Activated CD4-positive, alpha-beta T cell treated with anti-CD3 and anti-CD28 coated beads, Interleukin-10, Interleukin-2, amounts not matched to agents 100 ng/mL and 50 ng/mL, durations not matched to agents 16 hours and 8 hours (primary cell): ENCODE results near the gene CFDP1.
A peak's percentile ranks its signal among the peaks of the same experiment; 100 is the strongest.

Source experiments
- DNase-seq: peaks from one replicate; pipeline ENCODE4 v3.0.0-alpha.2; 2020

Gene CFDP1

DNA sequence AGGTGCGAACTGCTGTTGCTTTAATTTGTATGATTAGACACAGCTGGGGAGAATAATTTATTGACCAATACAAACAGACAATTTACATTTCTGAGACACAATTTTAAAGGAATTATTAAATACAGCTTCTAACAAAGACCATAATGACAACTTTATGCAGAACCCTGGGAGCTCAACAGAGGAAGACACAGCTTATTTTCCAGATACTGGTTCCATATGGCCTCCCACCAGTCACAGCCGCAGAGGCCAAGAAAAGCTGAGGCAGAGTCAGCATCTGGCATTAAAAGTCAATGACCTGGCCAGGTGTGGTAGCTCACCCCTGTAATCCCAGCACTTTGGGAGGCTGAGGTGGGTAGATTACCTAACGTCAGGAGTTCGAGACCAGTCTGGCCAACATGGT lies 115.8 kb downstream of the CFDP1 start:
- DNase-seq: no peak

DNA sequence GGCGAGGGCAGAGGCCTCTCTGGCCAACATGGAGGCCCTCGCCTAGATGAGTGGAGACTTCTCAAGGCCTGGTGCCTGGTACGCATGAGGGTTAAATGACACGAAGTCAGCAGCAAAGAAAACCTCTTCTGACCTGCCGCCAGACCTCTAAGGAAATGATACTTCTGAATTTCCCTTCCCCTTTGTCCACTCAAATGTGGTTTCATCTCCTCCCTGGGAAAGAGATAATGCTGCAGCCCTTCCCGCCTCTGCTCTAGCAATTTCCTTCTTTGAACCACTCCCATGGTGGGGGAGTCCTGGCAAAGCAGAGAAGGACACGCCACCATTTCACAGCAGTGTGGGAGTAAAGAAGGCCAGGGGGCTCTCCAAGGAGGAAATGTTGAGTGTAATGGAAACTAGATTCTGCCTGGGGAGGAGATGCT lies 116.2 kb downstream of the CFDP1 start:
- no peak for DNase-seq

DNA sequence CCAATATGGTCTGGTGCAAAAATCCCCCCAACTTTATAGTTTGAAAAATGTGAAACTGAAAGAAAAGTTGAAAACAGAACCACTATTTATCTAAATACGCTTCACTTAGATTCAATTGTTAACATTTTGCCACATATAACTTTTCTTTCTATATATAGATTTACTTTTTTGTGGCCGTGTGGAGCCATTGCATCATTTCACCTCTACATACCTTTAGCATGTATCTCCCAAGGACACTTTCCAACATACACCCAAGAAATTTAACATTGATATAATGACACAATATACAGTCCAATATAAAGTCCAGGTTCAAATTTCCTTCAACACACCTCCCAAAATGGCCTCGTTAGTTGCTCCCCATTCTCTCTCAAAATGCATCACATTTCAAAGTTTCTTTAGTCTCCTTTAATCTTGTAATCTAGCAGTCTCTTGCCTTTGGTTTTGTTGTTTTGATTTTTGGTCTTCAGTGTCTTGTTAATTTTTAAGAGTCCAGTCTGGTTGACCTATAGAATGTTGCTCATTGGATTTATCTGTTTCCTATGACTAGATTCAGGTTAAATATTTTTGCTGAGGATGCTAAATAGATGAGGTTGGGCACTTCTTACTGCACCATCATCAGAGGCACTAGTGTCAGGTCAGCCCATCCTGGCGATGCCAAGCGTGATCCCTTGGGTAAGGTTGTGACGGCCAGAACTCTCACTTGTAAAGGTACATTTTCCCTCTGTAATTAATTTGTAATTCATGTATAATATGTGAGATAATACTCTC lies 117.6 kb downstream of the CFDP1 start:
- DNase-seq: no peak

DNA sequence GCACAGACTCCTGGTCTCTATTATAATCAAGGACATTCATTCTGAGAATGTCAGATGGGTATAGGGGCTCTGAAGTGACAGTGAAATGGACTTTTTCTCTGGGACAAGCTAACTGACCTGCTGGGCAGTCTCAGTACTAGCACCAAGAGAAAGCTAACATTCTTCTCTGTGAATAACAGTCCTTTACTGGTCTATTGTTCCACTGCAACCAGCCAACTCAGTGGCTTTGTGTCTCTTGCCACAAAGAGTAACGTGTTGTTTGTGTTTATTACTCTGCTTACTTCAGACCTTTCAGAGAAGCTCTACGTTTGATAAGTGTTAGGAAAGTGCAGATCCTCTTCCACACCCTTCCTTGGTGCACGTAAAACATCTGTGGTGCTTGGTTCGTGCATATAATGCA lies 120.4 kb downstream of the CFDP1 start:
- no peak for DNase-seq

DNA sequence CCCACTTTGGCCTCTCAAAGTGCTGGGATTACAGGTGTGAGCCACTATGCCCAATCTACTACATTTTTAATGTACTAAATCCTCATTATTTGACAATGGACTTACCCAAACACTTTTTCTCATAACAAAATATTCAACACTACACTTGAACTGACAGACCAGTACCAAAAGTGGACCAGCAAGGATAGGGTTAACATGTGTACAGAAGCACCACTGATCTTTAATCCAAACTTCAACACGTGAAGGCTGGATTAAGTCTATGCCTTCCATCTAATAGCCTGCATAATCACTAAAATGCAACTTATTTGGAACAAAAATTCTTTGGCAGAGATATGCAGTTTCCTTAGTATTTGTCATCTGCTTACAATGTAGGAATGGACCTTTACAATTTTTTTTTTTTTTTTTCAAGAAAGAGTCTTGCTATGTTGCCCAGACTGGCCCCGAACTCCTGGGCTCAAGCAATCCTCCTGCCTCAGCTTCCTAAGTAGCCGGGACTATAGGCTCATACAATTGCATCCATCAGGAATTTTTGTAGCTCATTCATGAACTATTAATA lies 121.8 kb downstream of the CFDP1 start:
- DNase-seq: no peak

DNA sequence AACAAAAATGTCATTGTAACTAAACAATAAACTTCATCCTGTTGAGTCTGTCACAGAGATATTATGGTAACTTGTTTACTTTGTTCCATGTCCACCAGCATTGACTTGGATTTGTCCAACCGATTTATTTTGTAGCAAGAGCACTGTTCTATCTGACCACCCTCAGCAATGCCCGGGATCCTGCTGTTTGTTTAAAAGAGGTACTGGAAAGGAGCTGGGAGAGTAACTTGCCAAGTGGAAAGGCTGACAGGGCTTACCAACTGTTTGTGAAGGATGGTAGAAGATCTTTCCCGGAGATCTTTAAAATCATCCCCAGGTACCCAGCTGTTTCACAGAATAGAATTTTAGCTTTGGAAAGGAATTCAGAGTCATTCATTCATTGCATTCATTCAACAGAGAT lies 122.8 kb downstream of the CFDP1 start:
- no peak for DNase-seq

DNA sequence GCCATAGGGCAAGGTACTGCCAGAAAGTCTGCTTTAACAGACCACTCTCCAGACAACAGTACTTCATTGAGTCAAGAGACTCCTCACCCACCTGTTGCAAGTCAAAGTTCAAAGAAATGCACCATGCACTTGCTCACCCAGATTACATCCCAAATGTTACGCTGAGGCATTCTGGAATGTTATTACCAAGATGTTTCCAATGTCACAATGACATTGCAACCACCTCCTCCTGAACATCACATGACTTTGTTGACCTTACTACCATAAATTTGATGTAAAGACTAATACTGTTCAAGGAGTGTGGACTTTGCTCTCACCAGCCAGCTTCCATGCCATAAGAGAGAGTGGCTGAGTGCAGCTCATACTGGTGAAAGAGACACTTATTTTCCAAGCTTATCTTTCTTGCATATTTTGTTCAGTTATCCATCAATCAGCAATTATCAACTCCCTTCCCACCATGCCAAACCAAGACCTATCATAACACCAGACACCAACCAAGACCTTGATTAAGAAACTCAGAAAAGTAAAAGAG lies 123.3 kb downstream of the CFDP1 start:
- no peak for DNase-seq

DNA sequence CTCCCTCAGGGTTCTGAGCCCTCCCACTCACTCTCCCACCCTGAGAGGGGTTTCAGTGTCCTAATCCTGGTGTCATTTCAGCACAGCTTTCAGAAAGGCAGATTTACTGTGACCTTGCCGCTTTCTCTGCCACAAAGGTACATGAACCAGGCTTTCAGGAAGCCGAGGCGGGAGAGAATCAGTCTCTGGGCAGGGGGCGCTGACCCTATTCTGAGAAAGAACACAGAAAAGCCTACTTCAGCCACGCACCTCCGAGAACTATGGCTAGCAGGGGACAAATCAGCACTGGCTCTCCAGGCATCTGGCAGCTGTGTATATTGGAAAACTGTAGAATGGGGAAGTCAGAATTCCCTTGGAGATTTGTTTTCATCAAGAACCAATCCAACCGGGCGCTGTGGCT lies 124.1 kb downstream of the CFDP1 start:
- DNase-seq: no peak

DNA sequence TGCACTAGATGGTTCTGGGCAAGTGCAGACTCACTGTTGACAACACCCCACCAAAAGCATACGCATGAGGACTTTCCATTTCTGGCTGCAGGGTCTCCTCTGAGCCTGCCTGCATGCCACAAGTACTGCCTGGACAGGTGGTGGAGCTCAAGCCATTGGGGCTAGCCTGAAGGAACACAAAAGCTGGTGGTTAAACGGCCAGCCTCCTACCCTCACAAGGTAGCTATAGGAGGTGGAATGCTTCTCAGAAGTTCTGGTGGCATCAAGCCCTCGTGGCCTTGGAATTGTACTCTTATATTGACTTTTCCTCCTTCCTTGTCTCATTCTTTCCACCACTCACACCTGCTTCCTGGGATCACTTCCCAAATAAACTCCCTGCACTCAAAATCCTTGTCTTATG lies 125.3 kb downstream of the CFDP1 start:
- no peak for DNase-seq

DNA sequence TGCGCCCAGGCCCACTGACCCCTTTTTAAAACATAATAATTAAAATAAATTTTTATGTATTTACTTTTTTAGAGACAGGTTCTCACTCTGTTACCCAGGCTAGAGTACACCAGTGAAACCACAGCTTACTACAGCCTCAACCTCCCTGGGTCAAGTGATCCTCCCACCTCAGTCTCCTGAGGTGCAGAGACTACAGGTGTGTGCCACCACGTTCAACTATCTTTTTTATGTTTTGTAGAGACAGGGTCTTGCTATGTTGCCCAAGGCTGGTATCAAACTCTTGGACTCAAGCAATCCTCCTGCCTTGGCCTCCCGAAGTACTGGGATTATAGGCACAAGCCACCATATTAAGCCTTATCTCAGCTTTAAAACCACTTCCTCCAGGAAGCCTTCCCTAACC lies 125.8 kb downstream of the CFDP1 start:
- no peak for DNase-seq

DNA sequence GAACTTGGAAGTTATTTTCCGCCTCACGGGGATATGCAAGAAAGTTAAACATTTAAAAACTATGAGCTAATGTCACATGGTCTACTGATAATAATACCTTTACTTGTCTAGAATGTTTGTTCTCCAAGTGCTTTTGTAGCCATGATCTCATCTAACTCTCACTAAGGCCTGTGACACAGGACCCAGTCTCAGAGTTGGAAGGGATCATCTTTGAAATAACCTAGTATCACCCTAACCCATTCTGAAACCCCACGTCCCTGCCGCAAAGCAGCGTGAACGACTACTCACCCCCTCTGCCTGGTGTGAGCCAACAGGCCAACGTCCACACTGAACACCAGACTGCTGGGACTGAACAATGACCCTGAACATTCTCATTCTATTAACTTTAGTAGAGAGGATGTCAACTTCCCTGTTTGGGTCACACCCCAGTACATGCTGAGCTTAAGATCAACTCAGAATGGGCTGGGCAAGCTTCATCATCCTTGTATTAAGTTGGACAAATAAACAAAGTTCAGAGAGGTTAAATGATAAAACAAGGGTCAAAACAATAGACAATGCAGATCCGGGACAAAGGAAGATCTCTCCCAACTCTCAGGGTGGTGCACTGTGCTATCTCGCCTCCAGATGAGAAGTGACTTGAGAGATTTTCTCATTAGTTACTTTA lies 127.1 kb downstream of the CFDP1 start:
- no peak for DNase-seq

DNA sequence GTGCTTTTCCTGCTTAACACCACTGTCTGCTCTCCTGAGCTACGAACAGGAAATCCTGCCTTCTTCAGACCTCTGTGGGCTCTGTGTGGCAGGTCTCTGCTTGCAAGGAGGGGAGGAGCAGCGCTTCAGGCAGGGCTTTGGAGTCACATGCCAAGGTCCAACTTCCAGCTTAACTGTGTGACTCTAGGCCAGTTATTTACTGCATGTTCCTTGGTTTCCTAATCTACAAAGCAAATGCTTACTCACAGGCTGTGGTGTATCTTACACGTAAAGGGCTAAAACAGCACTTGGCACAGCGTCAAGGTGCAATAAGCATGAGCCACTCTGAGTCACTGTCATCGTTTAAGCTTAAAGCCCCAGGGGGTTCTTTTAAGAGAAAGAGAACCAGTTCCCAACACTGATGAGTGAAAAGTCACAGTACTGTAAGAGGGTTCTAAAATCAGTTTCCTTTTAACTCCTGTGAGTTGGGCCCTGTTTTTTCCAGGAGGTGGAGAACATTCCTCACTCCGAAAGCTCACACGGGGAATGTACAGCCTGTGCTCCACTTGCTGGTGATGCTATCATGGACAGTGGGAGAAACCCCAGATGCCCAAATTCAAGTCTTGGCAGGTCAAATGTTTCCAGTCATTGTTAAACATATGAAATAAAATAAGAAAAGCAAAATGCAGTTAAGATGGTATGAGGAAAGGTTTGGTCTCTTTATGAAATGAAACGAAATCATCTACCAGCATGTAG lies 127.8 kb downstream of the CFDP1 start:
- DNase-seq: peak; percentile 40

DNA sequence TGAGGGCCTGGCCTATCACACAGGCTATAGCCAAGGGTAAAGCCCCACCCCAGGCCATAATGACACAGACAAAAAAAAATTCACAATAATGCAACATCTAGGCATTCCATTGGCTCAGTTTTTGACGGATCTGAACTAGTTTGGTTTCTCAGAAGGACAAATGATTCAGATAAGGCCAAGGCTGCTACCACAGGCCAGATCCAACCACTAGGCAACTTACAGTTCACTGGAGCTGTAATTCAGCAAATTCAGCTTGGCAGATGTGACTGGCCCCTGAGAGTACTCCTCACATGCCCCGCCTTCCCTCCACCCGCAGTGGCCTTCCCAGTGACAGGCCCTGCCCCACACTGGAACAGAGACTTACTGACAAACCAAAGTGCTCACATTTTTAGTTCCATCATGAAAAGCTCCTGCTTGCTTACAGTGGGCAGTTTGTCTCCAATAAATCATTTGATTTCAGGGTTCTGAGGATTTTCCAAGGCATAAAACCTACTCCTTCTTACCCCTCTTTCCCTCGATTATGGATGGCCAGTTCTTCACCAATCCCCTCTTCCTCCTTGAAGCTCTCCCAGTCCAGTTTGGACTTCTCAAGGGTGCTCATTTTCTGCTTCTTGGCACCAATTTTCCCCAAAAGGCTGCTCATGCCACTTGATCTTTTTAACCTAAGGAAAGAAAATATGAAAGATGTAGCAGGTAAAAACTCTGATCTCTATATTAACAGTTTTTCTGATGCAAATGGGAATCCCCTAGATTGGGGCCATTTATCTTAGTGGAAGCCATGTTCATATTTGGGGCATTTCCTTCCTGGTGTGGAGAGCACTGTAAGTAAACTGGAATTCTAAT lies 128.6 kb downstream of the CFDP1 start:
- no peak for DNase-seq

DNA sequence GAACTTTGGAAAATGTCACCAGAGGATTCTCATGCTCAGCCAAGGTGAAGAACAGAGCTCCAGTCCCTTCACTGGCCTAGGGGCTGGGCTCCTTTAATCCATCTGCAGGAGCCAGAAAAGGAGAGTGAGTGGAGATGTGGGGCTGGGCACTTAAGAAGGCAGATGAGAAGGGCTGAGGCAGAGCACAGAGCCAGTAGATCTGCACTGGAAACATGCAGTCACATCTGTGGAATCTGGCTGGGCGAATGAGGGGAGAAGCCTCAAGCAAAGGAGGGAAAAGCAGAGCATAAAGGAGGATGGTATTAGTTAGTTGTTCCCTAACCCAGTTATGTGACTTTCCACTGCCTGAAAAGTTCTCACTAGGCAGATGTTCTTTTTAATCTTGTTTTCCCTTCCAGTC lies 131.5 kb downstream of the CFDP1 start:
- no peak for DNase-seq

DNA sequence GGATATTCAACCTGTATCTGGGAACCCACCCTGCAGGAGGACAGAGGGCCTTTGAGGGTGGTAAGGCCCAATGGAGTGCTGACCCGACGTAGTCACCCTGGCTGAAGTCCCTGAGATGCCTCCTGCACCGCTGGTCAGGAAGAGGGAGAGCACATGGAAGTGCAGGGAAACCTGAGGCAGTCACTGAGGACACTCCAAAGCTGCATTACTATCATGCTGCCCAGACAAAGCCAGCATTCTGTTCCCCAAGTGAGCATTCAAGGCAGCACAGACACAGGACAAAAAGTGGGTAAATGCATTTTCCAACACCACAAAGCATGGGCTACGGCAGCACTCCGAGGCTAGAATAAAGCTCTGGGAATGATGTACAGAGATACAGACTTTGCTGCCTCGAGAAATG lies 135.0 kb downstream of the CFDP1 start:
- DNase-seq: no peak

DNA sequence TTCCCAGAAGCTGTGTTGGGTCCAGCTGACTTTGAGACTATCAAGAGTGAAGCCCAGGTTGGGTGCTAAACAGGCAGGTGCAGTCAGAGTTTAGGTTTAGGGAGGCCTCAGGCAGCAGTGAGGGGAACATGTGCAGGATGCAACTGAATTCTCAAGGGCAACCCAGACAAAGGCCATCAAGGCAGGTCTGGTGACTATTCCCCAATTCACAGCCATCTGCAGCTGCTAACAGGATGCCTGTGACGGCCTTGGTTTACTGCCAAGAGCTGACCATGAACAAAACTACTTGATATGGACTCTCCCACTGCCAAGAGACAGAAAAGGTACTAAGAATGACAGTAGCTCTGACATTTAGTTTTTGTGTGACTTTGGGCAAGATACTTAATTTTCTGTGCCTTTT lies 136.7 kb downstream of the CFDP1 start:
- no peak for DNase-seq

DNA sequence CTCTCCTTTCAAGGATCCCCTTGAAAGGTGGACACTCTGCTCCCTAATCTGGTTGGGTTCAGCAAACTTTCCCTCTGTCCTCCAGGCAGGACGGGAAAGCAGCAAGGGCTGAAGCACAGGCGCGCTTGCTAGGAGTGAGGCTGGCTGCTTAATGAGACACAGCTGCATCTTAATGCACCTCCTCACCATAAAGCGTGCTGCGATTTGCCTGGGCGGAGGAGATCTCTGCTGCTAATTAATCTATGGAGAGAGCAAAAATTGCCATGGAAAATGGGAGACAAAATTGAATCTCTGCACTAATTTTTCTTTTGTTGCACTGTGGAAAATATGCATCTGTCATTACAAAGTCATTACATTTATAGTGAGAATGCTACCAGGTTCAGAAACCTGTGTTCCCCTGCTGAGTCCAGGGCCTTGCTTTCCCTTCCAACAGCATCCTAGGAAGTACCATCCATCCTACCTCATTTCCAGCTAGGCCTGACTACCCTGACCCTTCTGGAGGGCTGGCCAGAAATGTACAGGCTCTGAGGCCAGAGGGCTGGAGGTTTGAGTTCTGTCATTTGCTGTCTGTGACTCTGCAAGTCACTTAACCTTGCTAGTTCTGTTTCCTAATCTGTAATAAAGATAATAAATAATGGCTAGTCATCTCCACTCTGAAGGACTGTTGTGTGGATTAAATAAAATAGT lies 138.4 kb downstream of the CFDP1 start:
- no peak for DNase-seq

DNA sequence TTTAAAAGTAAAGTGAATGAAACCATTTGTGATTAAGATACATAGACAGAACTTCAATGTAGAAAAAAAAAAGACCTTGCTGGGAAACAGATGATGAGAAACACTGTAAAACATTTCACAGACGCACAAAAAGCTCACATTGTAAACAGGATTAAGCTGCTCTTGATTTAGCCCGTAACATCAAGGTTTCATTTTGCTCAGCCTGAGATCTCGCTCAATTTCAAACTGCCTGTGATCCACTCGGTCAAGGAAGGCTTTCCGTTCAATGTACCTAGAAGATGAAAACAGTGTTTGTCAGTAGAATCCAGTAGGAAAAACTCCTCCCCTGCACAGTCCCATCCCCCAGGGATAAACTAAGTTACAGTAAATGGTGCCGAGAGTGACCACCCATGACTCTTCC lies 139.5 kb downstream of the CFDP1 start:
- DNase-seq: no peak

DNA sequence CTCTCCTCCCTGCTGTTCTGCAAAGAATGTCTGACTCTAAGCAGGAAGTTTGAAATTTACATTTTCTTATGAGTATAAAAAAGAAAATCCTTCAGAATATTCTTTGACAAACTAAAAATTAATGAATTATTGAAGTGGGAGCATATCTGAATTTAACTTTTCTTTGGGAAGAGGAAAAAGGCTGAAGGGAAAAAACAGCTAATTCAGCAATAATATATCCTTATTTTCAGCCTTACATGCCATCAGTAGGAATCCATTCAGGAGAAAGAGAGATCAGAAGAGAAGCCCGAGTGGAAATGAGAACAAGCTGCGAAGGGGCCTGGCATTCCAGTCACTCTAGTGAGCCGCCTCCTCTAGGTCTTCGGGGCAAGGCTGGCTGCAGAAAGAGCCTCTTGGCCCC lies 140.1 kb downstream of the CFDP1 start:
- no peak for DNase-seq

DNA sequence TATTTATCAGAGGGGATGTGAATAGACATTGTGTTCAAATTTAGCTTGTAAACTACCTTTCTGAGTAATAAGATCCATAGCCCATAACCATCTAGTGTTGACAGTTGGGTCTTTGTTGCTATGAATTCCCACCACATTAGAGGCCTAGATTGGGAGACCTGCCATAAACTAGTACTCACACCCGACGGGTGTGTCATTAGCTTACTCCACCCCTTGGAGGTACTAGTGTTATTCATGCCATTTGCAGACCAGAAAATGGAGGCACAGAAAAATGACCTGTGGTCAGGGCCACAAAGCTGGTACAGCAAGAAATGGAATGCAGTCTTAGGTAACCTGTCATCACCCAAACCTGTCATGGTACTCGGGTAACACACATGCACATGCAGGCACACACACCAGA lies 140.6 kb downstream of the CFDP1 start:
- DNase-seq: no peak

DNA sequence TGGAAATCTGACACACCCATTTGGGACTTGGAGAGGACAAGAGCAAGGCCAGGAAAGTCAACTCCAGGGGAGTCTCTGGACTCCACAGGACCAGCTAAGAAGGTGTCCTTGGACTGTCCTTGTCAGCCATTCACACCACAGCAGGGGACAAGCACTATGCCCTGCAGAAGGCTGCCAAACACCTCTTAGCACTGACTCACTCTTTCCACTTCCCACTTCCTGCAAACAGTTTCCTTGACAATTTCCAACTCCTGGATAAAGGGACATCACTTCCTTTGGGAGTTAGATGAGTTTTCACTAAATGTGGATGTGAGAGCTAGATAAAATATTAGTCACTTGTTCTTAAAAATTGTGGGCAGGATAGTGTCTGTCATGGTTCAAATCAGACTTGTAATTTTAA lies 144.1 kb downstream of the CFDP1 start:
- DNase-seq: no peak

DNA sequence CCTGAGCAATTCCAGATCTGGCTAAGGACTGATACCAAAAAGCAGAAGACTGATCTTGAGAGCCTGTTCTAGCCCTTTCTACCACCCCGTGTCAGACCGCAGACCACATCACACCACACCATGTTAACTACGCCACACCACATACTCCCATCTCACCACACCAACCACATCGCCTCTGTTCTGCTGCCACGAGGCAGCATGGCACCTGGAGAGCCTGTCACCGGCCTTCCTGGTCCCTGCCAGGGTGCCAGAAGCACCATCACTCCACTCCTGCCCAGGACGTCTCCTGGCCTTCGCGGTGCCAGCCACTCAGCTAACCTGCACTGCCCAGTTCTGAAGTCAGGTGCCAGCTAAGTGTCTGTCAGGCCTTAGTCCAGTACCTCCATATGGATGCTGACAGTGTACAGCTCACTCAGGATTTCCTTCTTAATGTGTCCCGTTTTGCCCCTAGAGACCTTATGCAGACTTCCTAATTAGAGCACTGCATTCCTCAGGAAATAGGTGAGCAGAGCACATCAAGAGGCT lies 144.6 kb downstream of the CFDP1 start:
- peak; percentile 76 for DNase-seq
